Hepatocyte (in vitro differentiated cells): Measurements from ENCODE around the gene IKBKE. TPM values are rescaled to one million over a fixed set of nuclear protein-coding genes. Genes with fewer than 3 reads are reported as not detected.

Experiments
- DNase-seq: peaks from one replicate; pipeline ENCODE4 v3.0.0-alpha.2; 2016; ENCODE audit warnings: low spot score
- H2AFZ ChIP-seq: fragments of 200-600 bp; sonication (generic); 2 replicates; pipeline ENCODE4 v1.6.0; 2016; ENCODE audit warnings: antibody characterized with exemption, mild to moderate bottlenecking
- H3K27ac ChIP-seq: fragments of 200-600 bp; sonication (generic); 2 replicates; pipeline ENCODE4 v1.5.1; 2016; ENCODE audit warnings: mild to moderate bottlenecking
- H3K27me3 ChIP-seq: fragments of 200-600 bp; sonication (generic); 2 replicates; pipeline ENCODE4 v1.6.1; 2016
- H3K36me3 ChIP-seq: fragments of 200-600 bp; sonication (generic); replicated peaks from 2 replicates; pipeline ENCODE4 v1.5.1; 2016; ENCODE audit warnings: low read depth; ENCODE audit not compliant: insufficient read depth
- H3K4me1 ChIP-seq: fragments of 200-600 bp; sonication (generic); 2 replicates; pipeline ENCODE4 v1.5.1; 2016; ENCODE audit warnings: mild to moderate bottlenecking, moderate library complexity; ENCODE audit not compliant: insufficient read depth
- H3K4me2 ChIP-seq: fragments of 200-600 bp; sonication (generic); 2 replicates; pipeline ENCODE4 v1.6.0; 2016
- H3K4me3 ChIP-seq: fragments of 200-600 bp; sonication (generic); 2 replicates; pipeline ENCODE4 v1.5.1; 2016; ENCODE audit warnings: mild to moderate bottlenecking
- H3K79me2 ChIP-seq: fragments of 200-600 bp; sonication (generic); 2 replicates; pipeline ENCODE4 v1.6.0; 2017; ENCODE audit warnings: mild to moderate bottlenecking
- H3K9me2 ChIP-seq: fragments of 200-600 bp; sonication (generic); replicated peaks from 2 replicates; pipeline ENCODE4 v1.6.0; 2017; ENCODE audit warnings: mild to moderate bottlenecking; ENCODE audit not compliant: insufficient read depth
- H3K9me3 ChIP-seq: fragments of 200-600 bp; sonication (generic); 2 replicates; pipeline ENCODE4 v1.5.1; 2016; ENCODE audit warnings: low read depth, mild to moderate bottlenecking
- H4K20me1 ChIP-seq: fragments of 200-600 bp; sonication (generic); 2 replicates; pipeline ENCODE4 v1.6.0; 2016; ENCODE audit warnings: mild to moderate bottlenecking; ENCODE audit not compliant: insufficient read depth, poor library complexity, severe bottlenecking
- CTCF ChIP-seq: fragments of 200-600 bp; sonication (generic); IDR thresholded peaks from 2 replicates; pipeline ENCODE4 v1.5.1; 2016; ENCODE audit warnings: antibody characterized with exemption, mild to moderate bottlenecking; ENCODE audit not compliant: poor library complexity
- EZH2 ChIP-seq: fragments of 200-600 bp; sonication (generic); IDR thresholded peaks from 2 replicates; pipeline ENCODE4 v1.6.1; 2016; ENCODE audit warnings: antibody characterized with exemption, mild to moderate bottlenecking, borderline replicate concordance
- EZH2phosphoT487 ChIP-seq: fragments of 200-600 bp; sonication (generic); IDR thresholded peaks from one replicate; pipeline ENCODE4 v1.6.1; 2018; ENCODE audit warnings: antibody characterized with exemption, mild to moderate bottlenecking, low read depth, moderate library complexity; ENCODE audit not compliant: unreplicated experiment, severe bottlenecking
- WGBS: methylation state at CpG from one replicate; pipeline ENCODE4 v1.1.6; 2016; ENCODE audit warnings: low lambda C conversion rate; ENCODE audit errors: missing lambda C conversion rate; 5-methylcytosine and 5-hydroxymethylcytosine counted together
- polyA plus RNA-seq: library from polyadenylated mRNA; unstranded; fragments of >200 nt; fragmentation: Nextera tagmentation; extraction: Ambion mirVana; gene quantifications from 2 replicates; pipeline ENCODE4 v1.2.1, GENCODE V29; 2016
- total RNA-seq: library from RNA; depleted of rRNA; stranded (reverse); fragments of >200 nt; gene quantifications from 2 replicates; pipeline ENCODE4 v1.2.3, GENCODE V29; 2014

IKBKE gene
- total and polyA plus RNA-seq, 2 experiments from 2014 or later: 5.9 to 6.4 TPM

- H3K4me2 ChIP-seq: no peak overlapping the region
- H3K4me3 ChIP-seq: no peak overlapping the region
- DNase-seq: no peak
- no peaks in the 10 kb centered on the region for H4K20me1 ChIP-seq
- no peaks in the 10 kb centered on the region for H3K9me3 ChIP-seq
- H3K27ac ChIP-seq: no peak overlapping the region
- H3K9me2 ChIP-seq: no peaks in the 10 kb centered on the region
- 84% methylated on average over 6 of the region's 6 CpGs for WGBS
- H3K36me3 ChIP-seq: no peaks in the 10 kb centered on the region
- H3K4me1 ChIP-seq: peaks cover 5% of the 10 kb centered on the region
- H2AFZ ChIP-seq: no peak overlapping the region
- TF ChIP-seq EZH2phosphoT487 (no peak), EZH2 (no peak), CTCF (no peak)
- H3K27me3 ChIP-seq: no peaks in the 10 kb centered on the region
- H3K79me2 ChIP-seq: no peaks in the 10 kb centered on the region
Observed at GRCh38 chr1:206526064-206526911, 56.0 kb downstream of the IKBKE start.

DNA sequence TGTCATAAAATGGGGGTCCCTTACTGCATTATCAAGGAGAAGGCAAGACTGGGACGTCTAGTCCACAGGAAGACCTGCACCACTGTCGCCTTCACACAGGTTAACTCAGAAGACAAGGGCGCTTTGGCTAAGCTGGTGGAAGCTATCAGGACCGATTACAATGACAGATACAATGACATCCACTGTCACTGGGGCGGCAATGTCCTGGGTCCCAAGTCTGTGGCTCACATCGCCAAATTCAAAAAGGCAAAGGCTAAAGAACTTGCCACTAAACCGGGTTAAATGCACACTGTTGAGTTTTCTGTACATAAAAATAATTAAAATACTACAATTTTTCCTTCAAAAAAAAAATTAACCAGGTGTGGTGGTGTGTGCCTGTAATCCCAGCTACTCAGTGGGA is 59.1 kb downstream of the IKBKE start:
- no peaks in the 10 kb centered on the region for H3K4me1 ChIP-seq
- H3K27me3 ChIP-seq: no peaks in the 10 kb centered on the region
- H4K20me1 ChIP-seq: no peaks in the 10 kb centered on the region
- no peak overlapping the region for H3K27ac ChIP-seq
- H3K9me3 ChIP-seq: no peaks in the 10 kb centered on the region
- no peak for DNase-seq
- no peaks in the 10 kb centered on the region for H3K79me2 ChIP-seq
- H2AFZ ChIP-seq: no peak overlapping the region
- TF ChIP-seq CTCF: no peak
- no peak for TF ChIP-seq EZH2phosphoT487
- H3K4me3 ChIP-seq: no peak overlapping the region
- H3K9me2 ChIP-seq: no peaks in the 10 kb centered on the region
- H3K36me3 ChIP-seq: no peaks in the 10 kb centered on the region
- H3K4me2 ChIP-seq: no peak overlapping the region
- 90% methylated on average over 7 of the region's 7 CpGs for WGBS

DNA sequence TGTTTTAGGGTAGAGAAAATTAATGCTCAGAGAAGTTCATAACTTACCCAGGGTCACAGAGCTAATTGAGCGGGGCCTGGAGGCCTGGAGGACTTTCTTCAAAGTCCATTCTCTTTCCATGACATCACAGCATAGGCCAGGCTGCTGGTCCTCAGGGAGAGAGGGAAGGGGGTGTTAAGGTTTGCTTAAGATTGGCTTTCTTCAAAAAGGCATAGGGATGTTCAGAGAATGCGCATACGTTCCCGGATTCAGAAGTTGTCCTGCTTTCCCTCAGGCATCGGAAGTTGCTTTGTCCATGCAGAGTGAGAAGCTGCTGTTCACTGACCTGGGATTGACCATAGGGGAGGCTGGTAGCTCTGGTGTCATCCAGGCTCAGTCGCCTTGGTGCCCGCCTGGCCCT is 62.1 kb downstream of the IKBKE start:
- no peak for DNase-seq

More for the DNA sequence above, 62.1 kb downstream of the IKBKE start:
- H3K4me3 ChIP-seq: no peak overlapping the region
- no peak for TF ChIP-seq EZH2phosphoT487
- TF ChIP-seq EZH2: no peak
- TF ChIP-seq CTCF: no peak
- 93% methylated on average over 7 of the region's 7 CpGs for WGBS
- H3K4me1 ChIP-seq: no peaks in the 10 kb centered on the region
- H3K36me3 ChIP-seq: no peaks in the 10 kb centered on the region
- H4K20me1 ChIP-seq: no peaks in the 10 kb centered on the region
- no peaks in the 10 kb centered on the region for H3K27me3 ChIP-seq
- H3K9me2 ChIP-seq: no peaks in the 10 kb centered on the region
- H2AFZ ChIP-seq: no peak overlapping the region
- no peak overlapping the region for H3K4me2 ChIP-seq
- no peaks in the 10 kb centered on the region for H3K79me2 ChIP-seq
- H3K9me3 ChIP-seq: no peaks in the 10 kb centered on the region
- H3K27ac ChIP-seq: no peak overlapping the region
